A549 (cell line): ENCODE measurements around the gene MEGF10. TPM values are rescaled to one million over a fixed set of nuclear protein-coding genes. Genes with fewer than 3 reads are reported as not detected.
A peak's percentile ranks its signal among the peaks of the same experiment; 100 is the strongest.

Source experiments
- ATAC-seq, 2 experiments: fragments of 200-7000 bp in 1 of 2; fragments of >200 bp in 1 of 2; cut with Nextera tagmentation in 1 of 2; cut with Tn5 transposase in 1 of 2; 3 replicates each; pipeline versions ENCODE4 v1.8.0 to v1.9.1; 2018 to 2020; ENCODE audit warnings: mild to moderate bottlenecking in 1 of 2, moderate library complexity in 1 of 2
- CTCF ChIA-PET: fragments of 300-600 bp; sonication (Branson Sonifier 250); formaldehyde crosslinking; extraction: SDS; loops from one replicate; lab custom pipeline; 2021; ENCODE audit warnings: antibody characterized with exemption, inconsistent platforms; lab: Yijun Ruan, JAX
- POLR2A ChIA-PET: fragments of 350-600 bp; formaldehyde crosslinking; extraction: SDS; loops from one replicate; lab custom pipeline; 2021; ENCODE audit warnings: antibody characterized with exemption, inconsistent platforms; lab: Yijun Ruan, JAX
- DNase-seq, 2 experiments: peaks; one replicate each; pipeline versions ENCODE4 v3.0.0 to v3.0.0-alpha.2; 2011 to 2016; ENCODE audit warnings: low read depth in 1 of 2, low spot score in 1 of 2
- FAIRE-seq: peaks from 2 replicates; lab custom pipeline; 2011; peaks lifted over from hg19 to GRCh38; lab: Jason Lieb, UNC
- H3K27ac ChIP-seq, 2 experiments: fragments of >200 bp; sonication (Bioruptor Twin); formaldehyde crosslinking; 3 replicates each; pipeline ENCODE4 v1.5.1; 2016 to 2017
- H3K4me1 ChIP-seq: fragments of >200 bp; sonication (Bioruptor Twin); formaldehyde crosslinking; 3 replicates; pipeline ENCODE4 v1.6.1; 2016
- H3K4me2 ChIP-seq: fragments of >200 bp; sonication (Bioruptor Twin); formaldehyde crosslinking; 3 replicates; pipeline ENCODE4 v1.6.1; 2016
- H3K4me3 ChIP-seq: fragments of >200 bp; sonication (Bioruptor Twin); formaldehyde crosslinking; 3 replicates; pipeline ENCODE4 v1.5.1; 2016
- H3K9me3 ChIP-seq: fragments of >200 bp; sonication (Bioruptor Twin); formaldehyde crosslinking; 3 replicates; pipeline ENCODE4 v1.6.1; 2016
- BHLHE40 ChIP-seq: IDR thresholded peaks from 2 replicates; pipeline ENCODE4 v1.6.1; 2012; ENCODE audit warnings: low read depth, low read length, inconsistent platforms
- CEBPB ChIP-seq, 2 experiments: fragments of >200 bp in 1 of 2; sonication (Bioruptor Twin) in 1 of 2; formaldehyde crosslinking in 1 of 2; IDR thresholded peaks; 2 replicates each; pipeline ENCODE4 v1.6.1; 2012 to 2016
- CHD2 ChIP-seq: fragments of 150-350 bp; IDR thresholded peaks from 2 replicates; pipeline ENCODE4 v1.6.1; 2014; ENCODE audit warnings: low read length; ENCODE audit not compliant: partially characterized antibody
- EP300 ChIP-seq, 2 experiments: fragments of >200 bp; sonication (Bioruptor Twin); formaldehyde crosslinking; IDR thresholded peaks; 2 replicates in 1 of 2; 3 replicates in 1 of 2; pipeline ENCODE4 v1.6.1; 2016 to 2017
- FOSB ChIP-seq: fragments of 250-450 bp; sonication (Bioruptor Pico); IDR thresholded peaks from 2 replicates; pipeline ENCODE4 v1.5.0; 2020; ENCODE audit warnings: mild to moderate bottlenecking, moderate library complexity
- HEYL ChIP-seq: fragments of 250-450 bp; sonication (Bioruptor Pico); IDR thresholded peaks from 2 replicates; pipeline ENCODE4 v1.8.0; 2021; ENCODE audit warnings: mild to moderate bottlenecking, moderate library complexity
- HOXB5 ChIP-seq: fragments of 250-450 bp; sonication (Bioruptor Pico); IDR thresholded peaks from 2 replicates; pipeline ENCODE4 v1.5.0; 2020; ENCODE audit warnings: mild to moderate bottlenecking, moderate library complexity
- JUN ChIP-seq, 2 experiments: fragments of >200 bp; sonication (Bioruptor Twin); formaldehyde crosslinking; IDR thresholded peaks; 2 replicates in 1 of 2; 3 replicates in 1 of 2; pipeline ENCODE4 v1.6.1; 2016 to 2017
- KDM1A ChIP-seq: fragments of 200-600 bp; sonication (generic); IDR thresholded peaks from 2 replicates; pipeline ENCODE4 v1.6.1; 2016; ENCODE audit warnings: low read depth, mild to moderate bottlenecking
- KDM5A ChIP-seq: fragments of 200-600 bp; sonication (generic); IDR thresholded peaks from 2 replicates; pipeline ENCODE4 v1.6.1; 2016; ENCODE audit warnings: antibody characterized with exemption, mild to moderate bottlenecking
- NR3C1 ChIP-seq: fragments of >200 bp; sonication (Bioruptor Twin); formaldehyde crosslinking; IDR thresholded peaks from 3 replicates; pipeline ENCODE4 v1.6.1; 2017
- POLR2A ChIP-seq: IDR thresholded peaks from 2 replicates; pipeline ENCODE4 v1.6.1; 2012; ENCODE audit warnings: mild to moderate bottlenecking, low read length
- POLR2AphosphoS2 ChIP-seq: conservative IDR thresholded peaks from 2 replicates; pipeline ENCODE4 v1.6.1; 2012; ENCODE audit warnings: low read length, improper control_type of control experiment, inconsistent platforms
- RAD21 ChIP-seq, 2 experiments: fragments of >200 bp in 1 of 2; sonication (Bioruptor Twin) in 1 of 2; formaldehyde crosslinking in 1 of 2; IDR thresholded peaks in 1 of 2; conservative IDR thresholded peaks in 1 of 2; 2 replicates in 1 of 2; 3 replicates in 1 of 2; pipeline ENCODE4 v1.6.1; 2012 to 2018; ENCODE audit warnings: inconsistent platforms in 1 of 2
- RARB ChIP-seq: fragments of 250-450 bp; sonication (Bioruptor Pico); IDR thresholded peaks from 2 replicates; pipeline ENCODE4 v1.8.0; 2021; ENCODE audit warnings: mild to moderate bottlenecking, moderate library complexity
- SMC3 ChIP-seq: fragments of >200 bp; sonication (Bioruptor Twin); formaldehyde crosslinking; IDR thresholded peaks from 3 replicates; pipeline ENCODE4 v1.6.1; 2018; ENCODE audit warnings: inconsistent platforms
- SREBF2 ChIP-seq: fragments of 450-650 bp; IDR thresholded peaks from 2 replicates; pipeline ENCODE4 v1.6.1; 2014; ENCODE audit warnings: mild to moderate bottlenecking, moderate library complexity
- TFCP2L1 ChIP-seq: fragments of 250-450 bp; sonication (Bioruptor Pico); IDR thresholded peaks from 2 replicates; pipeline ENCODE4 v1.5.0; 2021; ENCODE audit warnings: mild to moderate bottlenecking
- TP53 ChIP-seq: fragments of 250-450 bp; sonication (Bioruptor Pico); IDR thresholded peaks from 2 replicates; pipeline ENCODE4 v1.5.0; 2021; ENCODE audit warnings: mild to moderate bottlenecking, moderate library complexity
- ZFP36 ChIP-seq: fragments of 450-650 bp; IDR thresholded peaks from 2 replicates; pipeline ENCODE4 v1.6.1; 2014; ENCODE audit warnings: borderline replicate concordance; ENCODE audit not compliant: partially characterized antibody
- ZNF302 ChIP-seq: fragments of 250-450 bp; sonication (Bioruptor Pico); IDR thresholded peaks from 2 replicates; pipeline ENCODE4 v1.9.0; 2021; ENCODE audit warnings: inconsistent platforms, mild to moderate bottlenecking, moderate library complexity
- WGBS: methylation state at CpG from one replicate; pipeline ENCODE4 v1.1.6; 2017; ENCODE audit errors: missing lambda C conversion rate; 5-methylcytosine and 5-hydroxymethylcytosine counted together
- polyA minus RNA-seq: library from RNA; depleted of rRNA, polyadenylated mRNA; stranded (reverse); fragments of >200 nt; gene quantifications from 2 replicates; pipeline ENCODE4 v1.2.3, GENCODE V29; 2011; rRNA and poly(A)+ RNA removed
- polyA plus RNA-seq, 4 experiments: library from polyadenylated mRNA; depleted of rRNA in 3 of 4; stranded (reverse); fragments of >200 nt; fragmentation: RNase III in 1 of 4; extraction: RNeasy Plus Mini Kit Qiagen cat#74134 plus additional on column Dnase treatment in 1 of 4; gene quantifications; 2 replicates in 3 of 4; 3 replicates in 1 of 4; pipeline ENCODE4 v1.2.3, GENCODE V29; 2011 to 2017
- TF ChIP-seq, protein P1 (sequence below): fragments of 450-650 bp; IDR thresholded peaks from 2 replicates; pipeline ENCODE4 v1.6.1; 2014; ENCODE audit warnings: antibody characterized with exemption
- TF ChIP-seq, protein P2 (sequence below): fragments of >200 bp; sonication (Bioruptor Twin); formaldehyde crosslinking; IDR thresholded peaks from 3 replicates; pipeline ENCODE4 v1.5.1; 2016

Gene MEGF10
- polyA plus RNA-seq (2011; rRNA removed) (0.01 TPM in 1 of 2 replicates, not detected in the other), polyA plus RNA-seq (2017; fragmentation: RNase III; extraction: RNeasy Plus Mini Kit Qiagen cat#74134 plus additional on column Dnase treatment) (not detected in 3 replicates), polyA minus RNA-seq (not detected in 2 replicates)
- polyA plus RNA-seq (2012; cell fraction: cytosol; rRNA removed), result not detected in 2 replicates
- polyA plus RNA-seq (2012; cell fraction: nucleus; rRNA removed), result not detected in 2 replicates

DNA sequence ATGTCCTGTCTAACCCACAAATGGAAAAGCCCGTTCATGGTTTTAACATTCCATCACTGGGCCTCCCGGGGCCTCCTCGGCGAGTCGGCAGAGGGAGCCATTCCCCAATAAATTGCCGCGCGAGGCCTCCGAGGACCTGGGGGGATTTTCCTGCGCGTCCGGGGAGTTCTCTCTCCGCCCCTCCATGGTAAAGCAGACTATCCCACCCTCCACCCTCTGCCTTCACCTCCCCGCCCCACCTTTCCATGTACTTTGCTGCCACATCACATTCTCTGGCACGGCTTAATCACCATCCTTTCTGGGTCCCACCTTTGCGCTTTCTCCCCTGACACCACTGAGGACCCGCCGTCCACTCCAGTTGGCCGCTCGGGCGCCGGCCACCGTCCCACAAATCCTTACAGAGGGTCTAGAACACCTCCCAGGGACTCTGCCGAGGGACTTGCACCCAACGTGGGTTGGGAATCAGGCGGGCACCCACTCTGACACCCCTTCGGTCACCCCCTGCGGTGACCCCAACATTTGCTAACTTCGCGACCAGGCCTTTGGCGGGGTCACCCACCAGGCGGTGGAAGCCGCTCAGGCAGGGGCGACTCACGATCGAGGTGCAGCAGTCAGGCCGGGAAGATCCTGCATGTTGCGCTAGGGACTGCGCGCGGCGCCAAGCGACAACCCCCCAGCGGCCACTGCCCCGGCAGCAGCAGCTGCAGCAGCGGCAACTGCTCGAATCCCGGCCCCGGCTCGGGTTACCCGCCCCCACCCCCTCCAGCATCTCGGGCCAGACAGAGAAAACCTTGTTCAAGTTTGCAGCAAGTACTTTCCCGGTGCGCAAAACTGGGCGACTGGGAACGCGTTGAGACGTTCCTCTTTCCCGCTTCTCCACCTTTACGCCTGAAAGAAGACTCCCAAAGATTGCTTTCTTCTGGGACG, at the start of gene MEGF10:
Gene MEGF10 (plus strand): TSS at position 778 of the 927 bp plus-strand sequence. CDS start 40,513 bp downstream, outside the sequence.
- CTCF ChIA-PET, result interaction anchor here (1.2 to 2.2 kb wide), 6 partner anchors 10 to 225 kb away, joined by 3 to 15 read pairs (median 4); no protein-coding TSS in a partner anchor
- ATAC-seq, result peak; percentile 87 to 96
- H3K4me2 ChIP-seq, result peak within 1 kb of the TSS; percentile 72

DNA sequence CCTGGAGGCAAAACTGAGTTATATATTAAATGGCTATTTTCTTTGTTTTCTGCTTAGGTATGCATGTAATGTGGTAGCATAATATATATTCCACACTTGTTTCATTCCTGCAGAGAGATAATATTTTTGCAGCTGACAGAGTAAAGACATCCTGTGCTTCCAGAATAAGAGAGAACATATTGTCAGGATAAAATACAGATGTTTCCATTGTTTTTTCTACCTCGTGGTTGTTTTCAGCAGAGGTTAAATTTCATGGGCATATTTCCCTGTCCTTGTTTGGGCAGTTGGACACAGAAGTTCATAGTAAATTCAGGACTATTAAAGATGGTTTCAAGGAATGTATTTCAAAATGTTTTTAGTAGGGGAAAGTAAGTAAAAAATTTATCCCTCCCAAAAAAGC, 47.6 kb upstream of the MEGF10 start:
- no peak for FAIRE-seq
- WGBS, result 0% methylated on average over 1 of the region's 1 CpG

More for the DNA sequence above, at the start of gene MEGF10:
- FAIRE-seq (no peak), DNase-seq (peak in 1 of 2 experiments; percentile 48)
- Histone ChIP-seq H3K9me3 (no peaks in the 10 kb centered on the region), H3K4me1 (no peaks in the 10 kb centered on the region), H3K27ac (no peak within 1 kb of the TSS), H3K4me3 (peak within 1 kb of the TSS; percentile 34)
- TF ChIP-seq JUN (IDR thresholded peaks at IDR 0.05) (no peak), POLR2AphosphoS2 (no peak), EP300 (IDR thresholded peaks at IDR 0.05) (no peak), RAD21 (conservative IDR thresholded peaks at IDR 0.05 in 1 of 2, IDR thresholded peaks at IDR 0.05 in 1 of 2) (peak; percentile 79 to 80), NR3C1 (no peak), POLR2A (no peak), TP53 (CRISPR knock-in tag) (no peak), SMC3 (peak; percentile 75), CHD2 (no peak), FOSB (CRISPR knock-in tag) (no peak), TFCP2L1 (CRISPR knock-in tag) (no peak), BHLHE40 (no peak), CEBPB (IDR thresholded peaks at IDR 0.05) (no peak), KDM1A (no peak)
- TF ChIP-seq, protein P1, sequence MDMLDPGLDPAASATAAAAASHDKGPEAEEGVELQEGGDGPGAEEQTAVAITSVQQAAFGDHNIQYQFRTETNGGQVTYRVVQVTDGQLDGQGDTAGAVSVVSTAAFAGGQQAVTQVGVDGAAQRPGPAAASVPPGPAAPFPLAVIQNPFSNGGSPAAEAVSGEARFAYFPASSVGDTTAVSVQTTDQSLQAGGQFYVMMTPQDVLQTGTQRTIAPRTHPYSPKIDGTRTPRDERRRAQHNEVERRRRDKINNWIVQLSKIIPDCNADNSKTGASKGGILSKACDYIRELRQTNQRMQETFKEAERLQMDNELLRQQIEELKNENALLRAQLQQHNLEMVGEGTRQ, result no peak
- TF ChIP-seq, protein P2, sequence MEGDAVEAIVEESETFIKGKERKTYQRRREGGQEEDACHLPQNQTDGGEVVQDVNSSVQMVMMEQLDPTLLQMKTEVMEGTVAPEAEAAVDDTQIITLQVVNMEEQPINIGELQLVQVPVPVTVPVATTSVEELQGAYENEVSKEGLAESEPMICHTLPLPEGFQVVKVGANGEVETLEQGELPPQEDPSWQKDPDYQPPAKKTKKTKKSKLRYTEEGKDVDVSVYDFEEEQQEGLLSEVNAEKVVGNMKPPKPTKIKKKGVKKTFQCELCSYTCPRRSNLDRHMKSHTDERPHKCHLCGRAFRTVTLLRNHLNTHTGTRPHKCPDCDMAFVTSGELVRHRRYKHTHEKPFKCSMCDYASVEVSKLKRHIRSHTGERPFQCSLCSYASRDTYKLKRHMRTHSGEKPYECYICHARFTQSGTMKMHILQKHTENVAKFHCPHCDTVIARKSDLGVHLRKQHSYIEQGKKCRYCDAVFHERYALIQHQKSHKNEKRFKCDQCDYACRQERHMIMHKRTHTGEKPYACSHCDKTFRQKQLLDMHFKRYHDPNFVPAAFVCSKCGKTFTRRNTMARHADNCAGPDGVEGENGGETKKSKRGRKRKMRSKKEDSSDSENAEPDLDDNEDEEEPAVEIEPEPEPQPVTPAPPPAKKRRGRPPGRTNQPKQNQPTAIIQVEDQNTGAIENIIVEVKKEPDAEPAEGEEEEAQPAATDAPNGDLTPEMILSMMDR, result peak; percentile 67
- POLR2A ChIA-PET, result no interaction called here
- WGBS, result 15% methylated on average over 38 of the region's 61 CpGs

More for the DNA sequence above, 47.6 kb upstream of the MEGF10 start:
- Histone ChIP-seq H3K4me2 (no peak overlapping the region), H3K9me3 (no peaks in the 10 kb centered on the region; the same call in 2 of the 3 replicates), H3K27ac (no peak overlapping the region), H3K4me3 (no peak overlapping the region), H3K4me1 (no peaks in the 10 kb centered on the region)
- ChIA-PET POLR2A (no interaction called here), CTCF (no interaction called here)
- ATAC-seq (no peak), DNase-seq (no peak)
- no peak for TF ChIP-seq SREBF2
- no peak for TF ChIP-seq HOXB5 (CRISPR knock-in tag)
- no peak for TF ChIP-seq ZNF302 (CRISPR knock-in tag)
- TF ChIP-seq NR3C1, result no peak
- no peak for TF ChIP-seq KDM5A
- no peak for TF ChIP-seq RARB (CRISPR knock-in tag)
- no peak for TF ChIP-seq SMC3
- TF ChIP-seq KDM1A, result no peak
- TF ChIP-seq TFCP2L1 (CRISPR knock-in tag), result no peak
- no peak for TF ChIP-seq TP53 (CRISPR knock-in tag)
- no peak for TF ChIP-seq ZFP36
- no peak for TF ChIP-seq CEBPB (IDR thresholded peaks at IDR 0.05)
- TF ChIP-seq, protein P1, result no peak
- TF ChIP-seq HEYL (CRISPR knock-in tag), result no peak
